Testis (tissue), 5 donors: ENCODE results near the gene PITRM1. TPM values are rescaled to one million over a fixed set of nuclear protein-coding genes. Genes with fewer than 3 reads are reported as not detected.
"Not testable (repeated sequence)": the region's sequence is repeated elsewhere in the genome, so short reads cannot be mapped to it uniquely, and the experiment has no call there.

ENCODE experiments used
- DNase-seq: peaks from one replicate; pipeline ENCODE4 v3.0.0-alpha.2; 2019
- H3K27ac ChIP-seq, 2 donors: fragments of 200-600 bp; sonication (generic); one replicate each; pipeline ENCODE4 v1.5.1; 2019
- H3K27me3 ChIP-seq: fragments of 200-600 bp; sonication (generic); one replicate; pipeline ENCODE4 v1.5.1; 2019
- H3K36me3 ChIP-seq: fragments of 200-600 bp; sonication (generic); one replicate; pipeline ENCODE4 v1.5.1; 2017; ENCODE audit warnings: low read depth; ENCODE audit errors: missing control alignments
- H3K4me1 ChIP-seq: fragments of 200-600 bp; sonication (generic); one replicate; pipeline ENCODE4 v1.5.1; 2019
- H3K4me3 ChIP-seq, 2 donors: fragments of 200-600 bp; sonication (generic); one replicate each; pipeline ENCODE4 v1.5.1; 2017 to 2019
- H3K9me3 ChIP-seq: fragments of 200-600 bp; sonication (generic); one replicate; pipeline ENCODE4 v1.5.1; 2017
- CTCF ChIP-seq, 3 experiments: fragments of 450-650 bp in 2 of 3; fragments of 200-600 bp in 1 of 3; sonication (generic) in 1 of 3; IDR thresholded peaks; one replicate each; pipeline ENCODE4 v1.5.1; 2016 to 2019; ENCODE audit warnings: antibody characterized with exemption in 3 of 3, mild to moderate bottlenecking in 2 of 3, moderate library complexity in 1 of 3
- POLR2A ChIP-seq: fragments of 450-650 bp; IDR thresholded peaks from one replicate; pipeline ENCODE4 v1.6.1; 2017; ENCODE audit warnings: antibody characterized with exemption, mild to moderate bottlenecking, moderate library complexity
- WGBS, 2 donors: methylation state at CpG; one replicate each; pipeline ENCODE4 v1.1.5; 2018; 5-methylcytosine and 5-hydroxymethylcytosine counted together
- intact Hi-C: fragments of 100-400 bp; cut with DNase I; formaldehyde crosslinking; loops from one replicate; pipeline ENCODE4 v1.15.1; 2023; ENCODE audit warnings: low total_unique reads
- long read RNA-seq, 2 donors: transcript quantifications; one replicate each; lab custom pipeline, GENCODE V29; 2026
- polyA plus RNA-seq: library from polyadenylated mRNA; stranded (reverse); fragments of 350-450 nt; fragmentation: Illumina TruSeq; extraction: RNeasy Lipid Tissue Mini Kit (QIAGEN cat#74804); gene quantifications from one replicate; pipeline ENCODE4 v1.2.3, GENCODE V29; 2014; ENCODE audit warnings: low read depth, low replicate concordance; ENCODE audit not compliant: insufficient read depth
- total RNA-seq, 2 donors: library from RNA; depleted of rRNA; stranded (reverse); fragments of >200 nt; gene quantifications; one replicate each; pipeline ENCODE4 v1.2.3, GENCODE V29; 2016

PITRM1 gene
- 100 to 1,000 TPM; 125 to 162 TPM for total RNA-seq
- polyA plus RNA-seq, result 109 TPM
- long read RNA-seq, donor 1, transcript PITRM1-201 (27 exons, 3,450 nt), result major isoform, 8 of 27 reads
- long read RNA-seq, donor 1, partial matches to known transcripts, result 19 of 27 reads
- long read RNA-seq, donor 1, other reads (novel, unspliced or antisense), result 0 of 27 reads
- long read RNA-seq, donor 2, partial matches to known transcripts, result 0 of 3 reads
- long read RNA-seq, donor 2, other reads (novel, unspliced or antisense), result 0 of 3 reads

GRCh38 chr10:3172446-3173170, at the start of gene PITRM1:
PITRM1 (minus strand) TSS chr10:3172782; CDS start chr10:3172772, 10 bp downstream.
- TF ChIP-seq POLR2A (peak; percentile 93), CTCF (IDR thresholded peaks at IDR 0.05) (peak in 1 of 3 experiments; percentile 1)
- Histone ChIP-seq H3K4me1 (peaks cover 22% of the 10 kb centered on the region), H3K27me3 (no peaks in the 10 kb centered on the region), H3K27ac (peak within 1 kb of the TSS; percentile 55 to 81), H3K9me3 (no peaks in the 10 kb centered on the region), H3K4me3 (peak within 1 kb of the TSS; percentile 84 to 90), H3K36me3 (no peaks in the 10 kb centered on the region)
- 1% methylated on average over 33 to 40 of the region's 73 CpGs for WGBS, 2 donors
- intact Hi-C loops, result no loop called here
- peak; percentile 99 for DNase-seq

GRCh38 chr10:3222068-3222467, 49.5 kb upstream of the PITRM1 start:
- TF ChIP-seq POLR2A, result no peak
- TF ChIP-seq CTCF (IDR thresholded peaks at IDR 0.05), result no peak

GRCh38 chr10:3221601-3222000, 49.0 kb upstream of the PITRM1 start:
- H3K27ac ChIP-seq, DNase-seq, H3K4me1 ChIP-seq, H3K36me3 ChIP-seq, H3K27me3 ChIP-seq, H3K9me3 ChIP-seq, intact Hi-C loops, H3K4me3 ChIP-seq: not testable (repeated sequence)
- 80% methylated on average over 1 of the region's 2 CpGs; no CpG with 5 or more reads in 1 of the 2 donors for WGBS, 2 donors

More at GRCh38 chr10:3222068-3222467, 49.5 kb upstream of the PITRM1 start:
- no peak overlapping the region for H3K27ac ChIP-seq
- 75 to 82% methylated on average over 10 of the region's 10 CpGs for WGBS, 2 donors
- no peaks in the 10 kb centered on the region for H3K9me3 ChIP-seq
- H3K27me3 ChIP-seq, result no peaks in the 10 kb centered on the region
- DNase-seq, result no peak
- no peaks in the 10 kb centered on the region for H3K36me3 ChIP-seq
- H3K4me3 ChIP-seq, result no peak overlapping the region
- intact Hi-C loops, result no loop called here
- H3K4me1 ChIP-seq, result no peaks in the 10 kb centered on the region

GRCh38 chr10:3220853-3221252, 48.3 kb upstream of the PITRM1 start:
- intact Hi-C loops, result no loop called here
- Histone ChIP-seq H3K27ac (no peak overlapping the region), H3K27me3 (no peaks in the 10 kb centered on the region), H3K4me1 (no peaks in the 10 kb centered on the region), H3K9me3 (no peaks in the 10 kb centered on the region), H3K4me3 (no peak overlapping the region), H3K36me3 (no peaks in the 10 kb centered on the region)
- no peak for DNase-seq
- TF ChIP-seq CTCF (IDR thresholded peaks at IDR 0.05), result no peak
- no peak for TF ChIP-seq POLR2A

- 86 to 92% methylated on average over 5 of the region's 5 CpGs for WGBS, 2 donors
- H3K27ac ChIP-seq, H3K4me3 ChIP-seq, H3K9me3 ChIP-seq, DNase-seq, intact Hi-C loops, H3K36me3 ChIP-seq, H3K27me3 ChIP-seq, H3K4me1 ChIP-seq: not testable (repeated sequence)
Measured at GRCh38 chr10:3219021-3219628, 46.5 kb upstream of the PITRM1 start.
